Measurements from ENCODE around the gene ARHGAP33.

ARHGAP33 gene

GRCh38 chr19:35775298-35776101 is at the start of gene ARHGAP33:
Gene ARHGAP33 (plus strand): TSS chr19:35775564. CDS start chr19:35775659, 95 bp downstream.
- DNase-seq: peak; percentile 97

GRCh38 chr19:35727053-35727955 is 48.1 kb upstream of the ARHGAP33 start:
- no peak for DNase-seq

GRCh38 chr19:35727956-35728706 is 47.2 kb upstream of the ARHGAP33 start:
- DNase-seq: no peak

GRCh38 chr19:35729021-35729420 is 46.3 kb upstream of the ARHGAP33 start:
- no peak for DNase-seq

- DNase-seq: no peak
These were observed 45.6 kb upstream of the ARHGAP33 start for GRCh38 chr19:35729763-35730162.

GRCh38 chr19:35730326-35730725 is 45.0 kb upstream of the ARHGAP33 start:
- no peak for DNase-seq

GRCh38 chr19:35731353-35731752 is 44.0 kb upstream of the ARHGAP33 start:
- DNase-seq: no peak

GRCh38 chr19:35731779-35732405 is 43.5 kb upstream of the ARHGAP33 start:
- no peak for DNase-seq

- no peak for DNase-seq
These were observed 42.7 kb upstream of the ARHGAP33 start for GRCh38 chr19:35732540-35733179.

- DNase-seq: no peak
These were observed 41.9 kb upstream of the ARHGAP33 start for GRCh38 chr19:35733180-35734125.

GRCh38 chr19:35734273-35734672 is 41.1 kb upstream of the ARHGAP33 start:
- DNase-seq: no peak

- DNase-seq: no peak
These were observed 40.5 kb upstream of the ARHGAP33 start for GRCh38 chr19:35734889-35735288.

- no peak for DNase-seq
These were observed 38.2 kb upstream of the ARHGAP33 start for GRCh38 chr19:35736913-35737886.

- no peak for DNase-seq
These were observed 37.1 kb upstream of the ARHGAP33 start for GRCh38 chr19:35738021-35738886.

- no peak for DNase-seq
These were observed 36.5 kb upstream of the ARHGAP33 start for GRCh38 chr19:35738887-35739229.

- DNase-seq: no peak
These were observed 35.9 kb upstream of the ARHGAP33 start for GRCh38 chr19:35739275-35740107.

- no peak for DNase-seq
These were observed 35.3 kb upstream of the ARHGAP33 start for GRCh38 chr19:35740108-35740422.
